ENCODE measurements around the gene DHRS3. TPM values are rescaled to one million over a fixed set of nuclear protein-coding genes. Genes with fewer than 3 reads are reported as not detected.

DHRS3 gene
- total RNA-seq, 1 experiment from 2014 or later = 239 TPM

GRCh38 chr1:12591267-12591938, 26.6 kb downstream of the DHRS3 start:
- intact Hi-C loops (cut with micrococcal nuclease; ENCODE audit: unreplicated experiment) = no loop called here
- CTCF ChIA-PET = no interaction called here
- no peak for DNase-seq
- TF ChIP-seq CTCF (IDR thresholded peaks at IDR 0.05; ENCODE audit: unreplicated experiment) = no peak
- BruUV-seq (replicated peaks) = no TSS peak
- H3K4me1 Mint-ChIP-seq (ENCODE audit: low read depth, unreplicated experiment) = peaks cover 47% of the 10 kb centered on the region
- H3K27ac Mint-ChIP-seq (ENCODE audit: unreplicated experiment) = no peak overlapping the region
- H3K27me3 Mint-ChIP-seq (ENCODE audit: unreplicated experiment) = no peaks in the 10 kb centered on the region
- H3K9me3 Mint-ChIP-seq (ENCODE audit: low read depth, unreplicated experiment) = no peaks in the 10 kb centered on the region
- H3K4me3 Mint-ChIP-seq (ENCODE audit: low read depth, unreplicated experiment) = no peak overlapping the region
- peaks cover 92% of the 10 kb centered on the region for H3K36me3 Mint-ChIP-seq (ENCODE audit: insufficient read depth, unreplicated experiment)

GRCh38 chr1:12588695-12589094, 29.3 kb downstream of the DHRS3 start:
- Mint-ChIP-seq H3K4me3 (ENCODE audit: low read depth, unreplicated experiment) (no peak overlapping the region), H3K27me3 (ENCODE audit: unreplicated experiment) (no peaks in the 10 kb centered on the region), H3K4me1 (ENCODE audit: low read depth, unreplicated experiment) (peaks cover 34% of the 10 kb centered on the region), H3K9me3 (ENCODE audit: low read depth, unreplicated experiment) (no peaks in the 10 kb centered on the region), H3K27ac (ENCODE audit: unreplicated experiment) (peak overlapping the region; percentile 74), H3K36me3 (ENCODE audit: insufficient read depth, unreplicated experiment) (peaks cover 70% of the 10 kb centered on the region)
- BruUV-seq (replicated peaks) = no TSS peak
- CTCF ChIA-PET = interaction anchor here (1.5 kb wide), 1 partner anchor 31 kb away, joined by 3 read pairs; no protein-coding TSS in a partner anchor
- no peak for TF ChIP-seq CTCF (IDR thresholded peaks at IDR 0.05; ENCODE audit: unreplicated experiment)
- DNase-seq = no peak
- intact Hi-C loops (cut with micrococcal nuclease; ENCODE audit: unreplicated experiment) = no loop called here

DNA sequence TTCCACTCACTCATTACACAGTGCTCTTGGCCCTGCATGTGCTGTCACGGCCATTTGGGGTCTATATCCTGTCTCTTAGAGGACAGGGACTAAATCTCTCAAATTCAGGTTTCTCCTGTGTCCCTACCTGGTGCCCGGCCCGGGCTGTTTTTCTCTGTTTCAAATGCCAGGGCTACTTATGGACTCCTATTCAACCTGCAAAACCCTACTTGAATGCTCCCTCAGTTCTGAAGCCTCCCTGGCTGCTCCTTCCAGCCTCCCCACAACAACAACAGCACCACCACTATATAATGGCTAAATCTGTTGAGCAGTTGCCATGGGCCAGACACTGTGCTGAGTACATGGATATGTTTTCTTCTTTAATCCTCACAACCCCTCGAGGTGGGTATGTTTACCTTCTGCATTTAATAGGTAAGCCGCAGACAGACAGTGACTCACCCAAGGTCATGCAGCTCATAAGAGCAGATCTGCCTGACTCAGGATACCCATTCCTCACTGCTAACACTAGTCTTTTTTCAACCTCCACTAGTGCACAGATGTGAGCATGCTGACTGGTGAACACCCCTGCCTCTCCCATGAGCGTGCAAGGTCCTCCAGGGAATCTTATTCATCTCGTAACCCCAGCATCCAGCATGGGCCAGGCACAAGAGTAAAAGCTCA, 29.9 kb downstream of the DHRS3 start:
- H3K36me3 Mint-ChIP-seq (ENCODE audit: insufficient read depth, unreplicated experiment) = peaks cover 70% of the 10 kb centered on the region
- peak; percentile 31 for DNase-seq
- H3K4me1 Mint-ChIP-seq (ENCODE audit: low read depth, unreplicated experiment) = peaks cover 29% of the 10 kb centered on the region
- TF ChIP-seq CTCF (IDR thresholded peaks at IDR 0.05; ENCODE audit: unreplicated experiment) = no peak
- H3K4me3 Mint-ChIP-seq (ENCODE audit: low read depth, unreplicated experiment) = peak overlapping the region; percentile 37
- CTCF ChIA-PET = interaction anchor here (1.0 to 1.5 kb wide), 4 partner anchors 12 to 110 kb away, joined by 3 read pairs; no protein-coding TSS in a partner anchor
- H3K27me3 Mint-ChIP-seq (ENCODE audit: unreplicated experiment) = no peaks in the 10 kb centered on the region
- H3K9me3 Mint-ChIP-seq (ENCODE audit: low read depth, unreplicated experiment) = no peaks in the 10 kb centered on the region
- peak overlapping the region; percentile 74 for H3K27ac Mint-ChIP-seq (ENCODE audit: unreplicated experiment)
- intact Hi-C loops (cut with micrococcal nuclease; ENCODE audit: unreplicated experiment) = no loop called here
- BruUV-seq (replicated peaks) = no TSS peak

DNA sequence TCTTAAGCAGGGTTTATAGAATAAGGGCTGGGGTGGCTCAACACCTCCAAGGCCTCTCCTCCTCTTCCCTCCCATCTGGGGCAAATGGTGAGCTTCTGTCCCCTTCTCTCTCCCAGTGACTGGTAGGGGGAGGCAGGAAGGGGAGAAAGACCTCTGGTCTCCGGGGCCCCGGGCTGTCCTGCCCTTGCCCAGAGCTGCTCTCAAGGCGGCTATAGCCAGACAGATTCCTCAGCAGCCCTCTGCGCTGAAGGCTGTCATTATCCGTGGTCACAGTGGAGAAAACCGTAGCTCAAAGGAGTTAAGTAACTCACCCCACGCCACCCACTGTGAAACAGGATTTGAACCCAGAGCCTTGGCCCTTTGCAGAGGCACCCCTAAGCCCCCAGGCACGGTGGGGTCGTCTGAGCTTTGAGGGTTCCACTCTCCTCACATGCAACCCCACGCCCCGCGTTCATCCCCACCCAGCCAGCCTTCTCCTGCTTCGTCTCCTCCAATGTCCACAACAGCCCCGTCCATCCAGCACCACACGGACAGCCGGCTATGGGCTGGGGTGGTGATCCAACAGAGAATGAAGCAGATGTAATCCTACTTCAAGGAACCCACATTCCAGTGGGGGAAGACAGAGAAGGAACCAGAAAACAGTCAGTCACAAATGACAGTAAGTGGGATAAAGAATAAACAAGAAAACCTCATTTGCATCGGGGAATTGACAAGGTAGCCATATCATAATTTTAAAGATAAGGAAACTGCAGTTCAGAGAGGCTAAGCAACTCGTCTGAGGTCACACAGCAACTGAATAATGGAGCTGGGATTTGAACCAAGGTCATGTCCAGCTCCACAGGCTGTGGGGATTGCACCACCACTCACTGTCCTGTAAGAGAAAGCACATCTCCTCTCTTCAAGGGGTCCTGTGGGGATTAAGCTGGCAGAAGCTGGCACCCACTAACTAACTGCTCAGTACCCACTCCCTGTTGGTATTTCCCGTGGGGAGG, 31.8 kb downstream of the DHRS3 start:
- BruUV-seq (replicated peaks) = no TSS peak
- peaks cover 15% of the 10 kb centered on the region for H3K4me1 Mint-ChIP-seq (ENCODE audit: low read depth, unreplicated experiment)
- peak overlapping the region; percentile 70 for H3K27ac Mint-ChIP-seq (ENCODE audit: unreplicated experiment)
- no peak for TF ChIP-seq CTCF (IDR thresholded peaks at IDR 0.05; ENCODE audit: unreplicated experiment)
- no peak for DNase-seq
- no peak overlapping the region for H3K4me3 Mint-ChIP-seq (ENCODE audit: low read depth, unreplicated experiment)
- CTCF ChIA-PET = interaction anchor here (1.1 to 1.5 kb wide), 2 partner anchors 9 to 33 kb away, joined by 3 read pairs; no protein-coding TSS in a partner anchor
- intact Hi-C loops (cut with micrococcal nuclease; ENCODE audit: unreplicated experiment) = no loop called here
- H3K36me3 Mint-ChIP-seq (ENCODE audit: insufficient read depth, unreplicated experiment) = peaks cover 55% of the 10 kb centered on the region
- no peaks in the 10 kb centered on the region for H3K9me3 Mint-ChIP-seq (ENCODE audit: low read depth, unreplicated experiment)
- no peaks in the 10 kb centered on the region for H3K27me3 Mint-ChIP-seq (ENCODE audit: unreplicated experiment)
